ENCODE data around the gene ASF1A. TPM values are rescaled to one million over a fixed set of nuclear protein-coding genes. Genes with fewer than 3 reads are reported as not detected.

ASF1A gene
- total RNA-seq, 2 experiments from 2014 or later = 10.7 to 11.9 TPM

- H3K4me3 ChIP-seq (ENCODE audit: low read length) = no peak overlapping the region
- no peaks in the 10 kb centered on the region for H3K27me3 Mint-ChIP-seq
- TF ChIP-seq, protein P1, sequence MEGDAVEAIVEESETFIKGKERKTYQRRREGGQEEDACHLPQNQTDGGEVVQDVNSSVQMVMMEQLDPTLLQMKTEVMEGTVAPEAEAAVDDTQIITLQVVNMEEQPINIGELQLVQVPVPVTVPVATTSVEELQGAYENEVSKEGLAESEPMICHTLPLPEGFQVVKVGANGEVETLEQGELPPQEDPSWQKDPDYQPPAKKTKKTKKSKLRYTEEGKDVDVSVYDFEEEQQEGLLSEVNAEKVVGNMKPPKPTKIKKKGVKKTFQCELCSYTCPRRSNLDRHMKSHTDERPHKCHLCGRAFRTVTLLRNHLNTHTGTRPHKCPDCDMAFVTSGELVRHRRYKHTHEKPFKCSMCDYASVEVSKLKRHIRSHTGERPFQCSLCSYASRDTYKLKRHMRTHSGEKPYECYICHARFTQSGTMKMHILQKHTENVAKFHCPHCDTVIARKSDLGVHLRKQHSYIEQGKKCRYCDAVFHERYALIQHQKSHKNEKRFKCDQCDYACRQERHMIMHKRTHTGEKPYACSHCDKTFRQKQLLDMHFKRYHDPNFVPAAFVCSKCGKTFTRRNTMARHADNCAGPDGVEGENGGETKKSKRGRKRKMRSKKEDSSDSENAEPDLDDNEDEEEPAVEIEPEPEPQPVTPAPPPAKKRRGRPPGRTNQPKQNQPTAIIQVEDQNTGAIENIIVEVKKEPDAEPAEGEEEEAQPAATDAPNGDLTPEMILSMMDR (IDR thresholded peaks at IDR 0.05) = no peak
- H3K36me3 ChIP-seq (ENCODE audit: insufficient read depth, low read length) = no peaks in the 10 kb centered on the region
- intact Hi-C loops (cut with DNase I, micrococcal nuclease) = loop anchor here in 1 of 2 experiments (10.0 kb wide), 1 partner anchor 55 kb away; no protein-coding TSS in a partner anchor
- peaks cover 52% of the 10 kb centered on the region for H3K36me3 Mint-ChIP-seq (ENCODE audit: low read depth)
- H3K9me3 ChIP-seq (ENCODE audit: control insufficient read depth in 1 of 2, insufficient read depth in 1 of 2, low read length in 2 of 2) = peaks cover 0 to 7% of the 10 kb centered on the region in 2 experiments
- no peak overlapping the region for H3K27ac Mint-ChIP-seq
- H3K27me3 ChIP-seq (ENCODE audit: control insufficient read depth in 1 of 2, insufficient read depth in 2 of 2, low read length in 2 of 2) = no peaks in the 10 kb centered on the region
- DNase-seq (no peak), ATAC-seq (ENCODE audit: poor library complexity) (no peak)
- ChIA-PET POLR2A (no interaction called here), CTCF (no interaction called here)
- peaks cover 4% of the 10 kb centered on the region for H3K4me1 ChIP-seq (ENCODE audit: insufficient read depth, low read length)
- H3K27ac ChIP-seq (ENCODE audit: low read depth in 1 of 2, low read length in 2 of 2) = no peak overlapping the region
- H3K4me1 Mint-ChIP-seq (ENCODE audit: low read depth) = peaks cover 52% of the 10 kb centered on the region
- H3K9me3 Mint-ChIP-seq = peaks cover 10% of the 10 kb centered on the region
- H3K4me3 Mint-ChIP-seq = no peak overlapping the region
Measured at GRCh38 chr6:118869894-118870589, 23.9 kb upstream of the ASF1A start.

DNA sequence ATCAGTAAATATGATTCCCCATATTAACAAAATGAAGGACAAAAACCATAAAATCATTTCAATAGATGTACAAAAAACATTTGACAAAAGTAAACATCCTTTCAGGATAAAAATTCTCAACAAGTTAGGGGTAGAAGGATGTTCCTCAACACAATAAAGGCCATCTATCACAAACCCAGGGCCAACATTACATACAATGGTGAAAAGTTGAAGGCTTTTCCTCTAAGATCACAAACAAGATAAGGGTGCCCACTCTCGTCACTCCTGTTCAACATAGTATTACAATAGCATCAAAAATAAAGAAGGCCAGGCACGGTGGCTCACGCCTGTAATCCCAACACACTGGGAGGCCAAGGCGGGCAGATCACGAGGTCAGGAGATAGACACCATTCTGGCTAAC lies 22.6 kb upstream of the ASF1A start:
- H3K9me3 ChIP-seq (ENCODE audit: control insufficient read depth in 1 of 2, insufficient read depth in 1 of 2, low read length in 2 of 2) = peaks cover 0 to 7% of the 10 kb centered on the region in 2 experiments
- ATAC-seq (ENCODE audit: poor library complexity) = no peak
- intact Hi-C loops (cut with DNase I, micrococcal nuclease) = no loop called here
- DNase-seq = no peak
- H3K27ac ChIP-seq (ENCODE audit: low read depth in 1 of 2, low read length in 2 of 2) = no peak overlapping the region
- Mint-ChIP-seq H3K4me3 (no peak overlapping the region), H3K27ac (no peak overlapping the region), H3K27me3 (no peaks in the 10 kb centered on the region), H3K4me1 (ENCODE audit: low read depth) (peaks cover 40% of the 10 kb centered on the region), H3K36me3 (ENCODE audit: low read depth) (peaks cover 48% of the 10 kb centered on the region), H3K9me3 (peaks cover 6% of the 10 kb centered on the region)
- no peak overlapping the region for H3K4me3 ChIP-seq (ENCODE audit: low read length)
- H3K27me3 ChIP-seq (ENCODE audit: control insufficient read depth in 1 of 2, insufficient read depth in 2 of 2, low read length in 2 of 2) = no peaks in the 10 kb centered on the region
- POLR2A ChIA-PET = no interaction called here
- CTCF ChIA-PET = no interaction called here
- no peaks in the 10 kb centered on the region for H3K36me3 ChIP-seq (ENCODE audit: insufficient read depth, low read length)
- TF ChIP-seq, protein P1 (IDR thresholded peaks at IDR 0.05) = no peak
- no peaks in the 10 kb centered on the region for H3K4me1 ChIP-seq (ENCODE audit: insufficient read depth, low read length)

DNA sequence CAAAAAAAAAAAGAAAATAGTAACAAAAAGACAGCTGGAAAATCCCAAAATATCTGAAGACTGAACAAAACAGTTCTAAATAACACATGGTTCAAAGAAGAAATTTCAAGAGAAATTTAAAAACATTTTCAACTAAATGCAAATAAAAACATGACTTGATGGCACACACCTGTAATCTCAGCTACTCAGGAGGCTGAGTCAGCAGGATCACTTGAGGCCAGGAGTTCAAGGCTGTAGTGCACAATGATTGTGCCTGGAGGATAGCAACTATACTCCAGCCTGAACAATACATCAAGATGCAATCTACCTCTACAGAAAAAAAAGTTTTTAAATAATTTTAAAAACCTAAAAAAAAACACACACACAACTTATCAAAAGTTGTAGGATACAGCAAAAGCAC lies 21.6 kb upstream of the ASF1A start:
- DNase-seq = no peak
- no peak overlapping the region for H3K4me3 ChIP-seq (ENCODE audit: low read length)
- POLR2A ChIA-PET = no interaction called here
- H3K36me3 Mint-ChIP-seq (ENCODE audit: low read depth) = peaks cover 45% of the 10 kb centered on the region
- TF ChIP-seq, protein P1 (IDR thresholded peaks at IDR 0.05) = no peak
- H3K4me1 ChIP-seq (ENCODE audit: insufficient read depth, low read length) = peaks cover 3% of the 10 kb centered on the region
- CTCF ChIA-PET = interaction anchor here (0.7 kb wide), 1 partner anchor 10 kb away, joined by 4 read pairs; no protein-coding TSS in a partner anchor
- no peak for ATAC-seq (ENCODE audit: poor library complexity)
- H3K9me3 ChIP-seq (ENCODE audit: control insufficient read depth in 1 of 2, insufficient read depth in 1 of 2, low read length in 2 of 2) = peaks cover 0 to under 1% of the 10 kb centered on the region in 2 experiments
- intact Hi-C loops (cut with DNase I, micrococcal nuclease) = no loop called here
- H3K27ac Mint-ChIP-seq = no peak overlapping the region
- H3K27ac ChIP-seq (ENCODE audit: low read depth in 1 of 2, low read length in 2 of 2) = no peak overlapping the region
- no peaks in the 10 kb centered on the region for H3K27me3 Mint-ChIP-seq
- no peak overlapping the region for H3K4me3 Mint-ChIP-seq
- no peaks in the 10 kb centered on the region for H3K36me3 ChIP-seq (ENCODE audit: insufficient read depth, low read length)
- H3K27me3 ChIP-seq (ENCODE audit: control insufficient read depth in 1 of 2, insufficient read depth in 2 of 2, low read length in 2 of 2) = no peaks in the 10 kb centered on the region
- peaks cover 44% of the 10 kb centered on the region for H3K4me1 Mint-ChIP-seq (ENCODE audit: low read depth)
- H3K9me3 Mint-ChIP-seq = peaks cover 3% of the 10 kb centered on the region
